ENCODE data around the gene CRAT. TPM values are rescaled to one million over a fixed set of nuclear protein-coding genes. Genes with fewer than 3 reads are reported as not detected.

CRAT gene
- total and polyA plus RNA-seq, 2 experiments from 2014 or later = 40.4 to 64.6 TPM

GRCh38 chr9:129093602-129094386, 16.8 kb downstream of the CRAT start:
- no peaks in the 10 kb centered on the region for H3K9me3 ChIP-seq (ENCODE audit: low read depth)
- no peaks in the 10 kb centered on the region for H4K20me1 ChIP-seq (ENCODE audit: insufficient read depth, poor library complexity, severe bottlenecking)
- no peaks in the 10 kb centered on the region for H3K79me2 ChIP-seq
- no peaks in the 10 kb centered on the region for H3K36me3 ChIP-seq (replicated peaks; ENCODE audit: insufficient read depth, low read depth)
- no peak overlapping the region for H3K4me2 ChIP-seq
- DNase-seq (ENCODE audit: low spot score) = no peak
- H3K27me3 ChIP-seq = no peaks in the 10 kb centered on the region
- no peak overlapping the region for H3K4me3 ChIP-seq
- no peak overlapping the region for H2AFZ ChIP-seq
- 83% methylated on average over 20 of the region's 20 CpGs for WGBS (ENCODE audit: low lambda C conversion rate, missing lambda C conversion rate)
- no peak overlapping the region for H3K27ac ChIP-seq
- H3K4me1 ChIP-seq (ENCODE audit: insufficient read depth) = no peaks in the 10 kb centered on the region
- H3K9me2 ChIP-seq (replicated peaks; ENCODE audit: insufficient read depth) = no peaks in the 10 kb centered on the region
- TF ChIP-seq CTCF (IDR thresholded peaks at IDR 0.05; ENCODE audit: poor library complexity) = no peak
- no peak for TF ChIP-seq EZH2 (IDR thresholded peaks at IDR 0.05; ENCODE audit: borderline replicate concordance)
- no peak for TF ChIP-seq EZH2phosphoT487 (IDR thresholded peaks at IDR 0.05; ENCODE audit: low read depth, severe bottlenecking, unreplicated experiment)

- Histone ChIP-seq H3K79me2 (no peaks in the 10 kb centered on the region), H3K4me3 (no peak overlapping the region), H3K4me2 (no peak overlapping the region), H3K27ac (no peak overlapping the region), H2AFZ (no peak overlapping the region), H4K20me1 (ENCODE audit: insufficient read depth, poor library complexity, severe bottlenecking) (no peaks in the 10 kb centered on the region), H3K36me3 (replicated peaks; ENCODE audit: insufficient read depth, low read depth) (no peaks in the 10 kb centered on the region), H3K9me2 (replicated peaks; ENCODE audit: insufficient read depth) (no peaks in the 10 kb centered on the region), H3K4me1 (ENCODE audit: insufficient read depth) (no peaks in the 10 kb centered on the region), H3K27me3 (no peaks in the 10 kb centered on the region), H3K9me3 (ENCODE audit: low read depth) (no peaks in the 10 kb centered on the region)
- 92% methylated on average over 15 of the region's 15 CpGs for WGBS (ENCODE audit: low lambda C conversion rate, missing lambda C conversion rate)
- TF ChIP-seq EZH2 (IDR thresholded peaks at IDR 0.05; ENCODE audit: borderline replicate concordance) (no peak), EZH2phosphoT487 (IDR thresholded peaks at IDR 0.05; ENCODE audit: low read depth, severe bottlenecking, unreplicated experiment) (no peak), CTCF (IDR thresholded peaks at IDR 0.05; ENCODE audit: poor library complexity) (no peak)
- no peak for DNase-seq (ENCODE audit: low spot score)
Measured at GRCh38 chr9:129089246-129089645, 21.3 kb downstream of the CRAT start.

GRCh38 chr9:129084087-129084486, 26.5 kb downstream of the CRAT start:
- Histone ChIP-seq H3K36me3 (replicated peaks; ENCODE audit: insufficient read depth, low read depth) (no peaks in the 10 kb centered on the region), H4K20me1 (ENCODE audit: insufficient read depth, poor library complexity, severe bottlenecking) (no peaks in the 10 kb centered on the region), H3K27me3 (no peaks in the 10 kb centered on the region), H3K4me1 (ENCODE audit: insufficient read depth) (peaks cover 5% of the 10 kb centered on the region), H3K9me3 (ENCODE audit: low read depth) (no peaks in the 10 kb centered on the region), H3K4me3 (no peak overlapping the region), H3K79me2 (peaks cover 27% of the 10 kb centered on the region), H3K27ac (no peak overlapping the region), H3K9me2 (replicated peaks; ENCODE audit: insufficient read depth) (no peaks in the 10 kb centered on the region), H3K4me2 (no peak overlapping the region), H2AFZ (no peak overlapping the region)
- 90% methylated on average over 7 of the region's 7 CpGs for whole genome bisulfite sequencing (ENCODE audit: low lambda C conversion rate, missing lambda C conversion rate)
- no peak for DNase-seq (ENCODE audit: low spot score)
- TF ChIP-seq EZH2phosphoT487 (IDR thresholded peaks at IDR 0.05; ENCODE audit: low read depth, severe bottlenecking, unreplicated experiment) = no peak
- no peak for TF ChIP-seq EZH2 (IDR thresholded peaks at IDR 0.05; ENCODE audit: borderline replicate concordance)
- TF ChIP-seq CTCF (IDR thresholded peaks at IDR 0.05; ENCODE audit: poor library complexity) = no peak

Data from hepatocyte (in vitro differentiated cells).